HepG2 (cell line): ENCODE results near the gene PACS2. TPM values are rescaled to one million over a fixed set of nuclear protein-coding genes. Genes with fewer than 3 reads are reported as not detected.

Experiments used
- CHD2 ChIP-seq: IDR thresholded peaks from 2 replicates; pipeline ENCODE4 v1.6.1; 2011; ENCODE audit warnings: low read depth, low read length, improper control_type of control experiment
- FOSL2 ChIP-seq: sonication (generic); formaldehyde crosslinking; IDR thresholded peaks from 2 replicates; pipeline ENCODE4 v1.4.0; 2020; ENCODE audit warnings: missing genetic modification reagents
- FOXP4 ChIP-seq: sonication (generic); formaldehyde crosslinking; IDR thresholded peaks from 2 replicates; pipeline ENCODE4 v1.4.0; 2020; ENCODE audit warnings: missing genetic modification reagents
- HNF4G ChIP-seq, 2 experiments: sonication (generic) in 1 of 2; formaldehyde crosslinking in 1 of 2; IDR thresholded peaks; 2 replicates each; pipeline versions ENCODE4 v1.4.0 to v1.6.1; 2011 to 2020; ENCODE audit warnings: borderline replicate concordance in 2 of 2, low read depth in 2 of 2, mild to moderate bottlenecking in 2 of 2, low read length in 1 of 2, missing genetic modification reagents in 1 of 2, moderate library complexity in 1 of 2
- HOXD1 ChIP-seq: sonication (generic); formaldehyde crosslinking; IDR thresholded peaks from 2 replicates; pipeline ENCODE4 v1.5.0; 2020; ENCODE audit warnings: missing genetic modification reagents
- KLF13 ChIP-seq: sonication (generic); formaldehyde crosslinking; IDR thresholded peaks from 2 replicates; pipeline ENCODE4 v1.4.0; 2020; ENCODE audit warnings: mild to moderate bottlenecking, missing genetic modification reagents
- MXD4 ChIP-seq: IDR thresholded peaks from 2 replicates; pipeline ENCODE4 v1.6.1; 2016; ENCODE audit warnings: mild to moderate bottlenecking, missing biosample characterization, missing genetic modification reagents
- MXI1 ChIP-seq: IDR thresholded peaks from 3 replicates; pipeline ENCODE4 v1.6.1; 2012; ENCODE audit warnings: low read depth, low read length, inconsistent platforms, borderline replicate concordance
- MYC ChIP-seq: sonication (generic); formaldehyde crosslinking; IDR thresholded peaks from 2 replicates; pipeline ENCODE4 v1.9.0; 2021; ENCODE audit warnings: missing genetic modification reagents, borderline replicate concordance
- NFYC ChIP-seq: IDR thresholded peaks from 2 replicates; pipeline ENCODE4 v1.6.1; 2016; ENCODE audit warnings: missing genetic modification reagents, missing compliant biosample characterization
- RORA ChIP-seq: sonication (generic); formaldehyde crosslinking; IDR thresholded peaks from 2 replicates; pipeline ENCODE4 v1.5.0; 2020; ENCODE audit warnings: mild to moderate bottlenecking, missing genetic modification reagents, moderate library complexity
- SKI ChIP-seq: fragments of 450-650 bp; IDR thresholded peaks from one replicate; pipeline ENCODE4 v1.6.1; 2018; ENCODE audit warnings: mild to moderate bottlenecking; ENCODE audit not compliant: partially characterized antibody
- ZNF34 ChIP-seq: sonication (generic); formaldehyde crosslinking; IDR thresholded peaks from 2 replicates; pipeline ENCODE4 v1.4.0; 2020; ENCODE audit warnings: mild to moderate bottlenecking, missing genetic modification reagents, borderline replicate concordance
- ZNF446 ChIP-seq: sonication (generic); formaldehyde crosslinking; IDR thresholded peaks from 2 replicates; pipeline ENCODE4 v1.5.0; 2020; ENCODE audit warnings: mild to moderate bottlenecking, missing genetic modification reagents
- ZSCAN20 ChIP-seq: sonication (generic); formaldehyde crosslinking; IDR thresholded peaks from 2 replicates; pipeline ENCODE4 v1.4.0; 2020; ENCODE audit warnings: missing genetic modification reagents, mild to moderate bottlenecking, borderline replicate concordance
- polyA plus RNA-seq, 8 experiments: library from polyadenylated mRNA; depleted of rRNA in 3 of 8; stranded (reverse) in 7 of 8; unstranded in 1 of 8; fragments of >200 nt; fragmentation: Illumina TruSeq in 4 of 8; extraction: Trizol in 4 of 8; gene quantifications; 2 replicates each; pipeline versions ENCODE4 v1.2.1 to v1.2.3, GENCODE V29; 2011 to 2016; ENCODE audit warnings: low read depth in 4 of 8, missing spikeins in 1 of 8, mixed read lengths in 1 of 8; ENCODE audit not compliant: insufficient read depth in 1 of 8
- total RNA-seq, 5 experiments: library from RNA; depleted of rRNA; stranded (reverse); fragments of >200 nt; fragmentation: Illumina TruSeq; extraction: Trizol; gene quantifications; 2 replicates each; pipeline ENCODE4 v1.2.3, GENCODE V29; 2016; ENCODE audit warnings: low read depth in 1 of 5

PACS2 gene
- total and polyA plus RNA-seq, 2 of the 13 experiments (the other 11 are each of a cell fraction or from before 2014, with no cell fraction given) = 23.6 to 27.6 TPM

- no peak for TF ChIP-seq ZSCAN20 (CRISPR knock-in tag)
- no peak for TF ChIP-seq NFYC (CRISPR knock-in tag)
- no peak for TF ChIP-seq RORA (CRISPR knock-in tag)
- no peak for TF ChIP-seq MXI1
- TF ChIP-seq MXD4 = no peak
- no peak for TF ChIP-seq SKI
- TF ChIP-seq ZNF446 (CRISPR knock-in tag) = no peak
- TF ChIP-seq ZNF34 (CRISPR knock-in tag) = no peak
- TF ChIP-seq CHD2 = no peak
- no peak for TF ChIP-seq HOXD1 (CRISPR knock-in tag)
- no peak for TF ChIP-seq MYC (CRISPR knock-in tag)
- no peak for TF ChIP-seq HNF4G (IDR thresholded peaks at IDR 0.05; ENCODE audit: borderline replicate concordance, low read depth, low read length)
- TF ChIP-seq HNF4G (CRISPR knock-in tag; IDR thresholded peaks at IDR 0.05; ENCODE audit: borderline replicate concordance, low read depth) = no peak
- no peak for TF ChIP-seq KLF13 (CRISPR knock-in tag)
- TF ChIP-seq FOXP4 = no peak
- no peak for TF ChIP-seq FOSL2 (CRISPR knock-in tag)
Observed at GRCh38 chr14:105332350-105332874, 17.9 kb downstream of the PACS2 start (continued).
